ENCODE results near the gene UBE2QL1. TPM values are rescaled to one million over a fixed set of nuclear protein-coding genes. Genes with fewer than 3 reads are reported as not detected.

Gene UBE2QL1
- total RNA-seq, 1 experiment from 2014 or later = 2.6 TPM

DNA sequence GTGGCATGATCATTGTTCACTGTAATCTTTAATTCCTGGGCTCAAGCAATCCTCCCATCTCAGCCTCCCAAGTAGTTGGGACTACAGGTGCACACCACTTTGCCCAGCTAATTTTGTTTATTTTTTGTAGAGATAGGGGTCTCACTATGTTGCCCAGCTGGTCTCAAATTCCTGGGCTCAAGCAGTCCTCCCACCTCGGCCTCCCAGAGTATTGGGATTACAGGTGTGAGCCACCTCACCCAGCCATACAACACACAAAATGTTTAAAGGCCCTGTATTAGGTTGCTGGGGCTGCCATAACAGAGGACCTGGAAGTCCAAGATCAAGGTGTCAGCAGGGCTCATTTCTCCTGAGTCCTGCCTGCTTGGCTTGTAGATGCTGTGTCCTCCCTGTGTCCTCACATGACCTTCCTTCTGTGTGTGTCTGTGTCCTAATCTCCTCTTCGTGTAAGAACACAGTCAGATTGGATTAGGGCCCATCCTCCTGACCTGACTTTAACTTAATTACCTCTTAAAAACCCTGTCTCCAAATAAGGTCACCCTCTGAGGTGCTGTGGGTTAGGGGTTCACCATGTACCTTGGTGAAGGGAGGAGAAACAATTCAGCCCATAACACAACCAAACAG is 5.4 kb downstream of the UBE2QL1 start:
- DNase-seq (ENCODE audit: low spot score) = no peak
- TF ChIP-seq, protein P1, sequence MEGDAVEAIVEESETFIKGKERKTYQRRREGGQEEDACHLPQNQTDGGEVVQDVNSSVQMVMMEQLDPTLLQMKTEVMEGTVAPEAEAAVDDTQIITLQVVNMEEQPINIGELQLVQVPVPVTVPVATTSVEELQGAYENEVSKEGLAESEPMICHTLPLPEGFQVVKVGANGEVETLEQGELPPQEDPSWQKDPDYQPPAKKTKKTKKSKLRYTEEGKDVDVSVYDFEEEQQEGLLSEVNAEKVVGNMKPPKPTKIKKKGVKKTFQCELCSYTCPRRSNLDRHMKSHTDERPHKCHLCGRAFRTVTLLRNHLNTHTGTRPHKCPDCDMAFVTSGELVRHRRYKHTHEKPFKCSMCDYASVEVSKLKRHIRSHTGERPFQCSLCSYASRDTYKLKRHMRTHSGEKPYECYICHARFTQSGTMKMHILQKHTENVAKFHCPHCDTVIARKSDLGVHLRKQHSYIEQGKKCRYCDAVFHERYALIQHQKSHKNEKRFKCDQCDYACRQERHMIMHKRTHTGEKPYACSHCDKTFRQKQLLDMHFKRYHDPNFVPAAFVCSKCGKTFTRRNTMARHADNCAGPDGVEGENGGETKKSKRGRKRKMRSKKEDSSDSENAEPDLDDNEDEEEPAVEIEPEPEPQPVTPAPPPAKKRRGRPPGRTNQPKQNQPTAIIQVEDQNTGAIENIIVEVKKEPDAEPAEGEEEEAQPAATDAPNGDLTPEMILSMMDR (conservative IDR thresholded peaks at IDR 0.05; ENCODE audit: low read depth, low read length) = no peak
- H3K9me3 ChIP-seq (ENCODE audit: low read depth, low read length, poor library complexity, severe bottlenecking) = no peaks in the 10 kb centered on the region
- no peaks in the 10 kb centered on the region for H3K36me3 ChIP-seq (ENCODE audit: insufficient read depth, low read length, poor library complexity, severe bottlenecking)
- H3K4me3 ChIP-seq (ENCODE audit: low read depth, low read length, poor library complexity, severe bottlenecking) = no peak overlapping the region
- intact Hi-C loops (cut with micrococcal nuclease; ENCODE audit: unreplicated experiment) = no loop called here
- H3K4me1 ChIP-seq (ENCODE audit: insufficient read depth, low read length, poor library complexity, severe bottlenecking) = no peaks in the 10 kb centered on the region
- no TSS peak for BruUV-seq (replicated peaks)
- H3K27me3 ChIP-seq (replicated peaks; ENCODE audit: insufficient read depth, low read depth, low read length, poor library complexity) = peaks cover 36% of the 10 kb centered on the region
- ChIA-PET CTCF (no interaction called here), POLR2A (ENCODE audit: low non-redundant PET) (no interaction called here)
- no peak overlapping the region for H3K27ac ChIP-seq (ENCODE audit: low read depth, low read length, poor library complexity, severe bottlenecking)

DNA sequence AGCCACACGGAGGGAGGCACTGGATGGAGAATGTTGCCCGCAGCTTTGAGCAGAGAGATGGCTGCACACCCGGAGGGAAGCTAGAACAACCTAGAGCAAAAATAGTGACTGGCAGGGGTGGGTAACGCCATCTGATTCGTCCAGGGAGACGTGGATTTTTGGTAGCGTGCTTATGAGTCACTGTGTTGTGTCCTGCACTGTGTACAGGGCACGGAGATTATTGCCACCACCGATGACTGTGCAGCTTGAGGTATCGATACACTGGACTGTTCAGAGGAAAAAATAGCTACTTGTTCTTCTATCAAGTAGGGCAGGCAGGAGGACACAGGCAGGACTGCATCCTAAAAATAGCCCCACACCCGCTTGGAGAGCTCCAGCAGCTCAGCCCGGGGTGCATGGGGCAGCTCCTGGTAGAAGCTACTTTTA is 6.0 kb downstream of the UBE2QL1 start:
- no peak overlapping the region for H3K27ac ChIP-seq (ENCODE audit: low read depth, low read length, poor library complexity, severe bottlenecking)
- H3K27me3 ChIP-seq (replicated peaks; ENCODE audit: insufficient read depth, low read depth, low read length, poor library complexity) = peaks cover 30% of the 10 kb centered on the region
- H3K4me1 ChIP-seq (ENCODE audit: insufficient read depth, low read length, poor library complexity, severe bottlenecking) = no peaks in the 10 kb centered on the region
- H3K9me3 ChIP-seq (ENCODE audit: low read depth, low read length, poor library complexity, severe bottlenecking) = no peaks in the 10 kb centered on the region
- no peaks in the 10 kb centered on the region for H3K36me3 ChIP-seq (ENCODE audit: insufficient read depth, low read length, poor library complexity, severe bottlenecking)
- intact Hi-C loops (cut with micrococcal nuclease; ENCODE audit: unreplicated experiment) = no loop called here
- ChIA-PET CTCF (no interaction called here), POLR2A (ENCODE audit: low non-redundant PET) (no interaction called here)
- TF ChIP-seq, protein P1 (conservative IDR thresholded peaks at IDR 0.05; ENCODE audit: low read depth, low read length) = no peak
- no peak for TF ChIP-seq EZH2 (IDR thresholded peaks at IDR 0.05; ENCODE audit: borderline replicate concordance, low read depth, low read length, poor library complexity, severe bottlenecking)
- BruUV-seq (replicated peaks) = no TSS peak
- DNase-seq (ENCODE audit: low spot score) = no peak
- no peak overlapping the region for H3K4me3 ChIP-seq (ENCODE audit: low read depth, low read length, poor library complexity, severe bottlenecking)

DNA sequence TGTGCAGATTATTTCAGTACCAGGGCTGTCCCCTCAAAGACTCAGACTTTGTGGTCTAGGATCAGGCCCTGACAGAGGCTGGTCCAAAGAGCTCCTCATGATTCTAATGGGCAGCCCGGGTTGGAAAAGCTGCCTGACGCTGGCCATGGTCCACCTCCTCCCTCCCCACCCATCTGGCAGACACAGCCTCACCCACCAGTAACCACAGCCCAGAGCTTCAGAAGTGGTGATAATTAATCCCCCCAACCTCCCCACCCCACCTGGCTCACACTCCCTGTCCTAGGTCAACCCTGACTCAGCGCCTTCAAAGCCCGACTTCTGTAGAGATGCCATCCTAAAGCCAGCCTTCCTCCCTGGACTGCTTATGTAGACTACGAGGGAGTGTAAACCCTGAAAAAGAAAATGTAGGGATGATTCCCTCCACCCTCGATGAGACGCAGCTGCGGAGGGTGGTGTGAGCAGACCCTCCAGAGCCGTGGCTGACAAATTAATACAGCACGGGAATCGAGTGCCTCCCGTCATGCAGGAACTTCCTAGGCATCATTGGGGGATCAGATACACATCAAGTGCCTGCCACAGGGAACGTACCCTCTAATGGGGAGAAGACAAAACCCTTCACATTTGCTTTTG is 7.0 kb downstream of the UBE2QL1 start:
- no peak for TF ChIP-seq EZH2 (IDR thresholded peaks at IDR 0.05; ENCODE audit: borderline replicate concordance, low read depth, low read length, poor library complexity, severe bottlenecking)
- TF ChIP-seq, protein P1 (conservative IDR thresholded peaks at IDR 0.05; ENCODE audit: low read depth, low read length) = no peak
- no peak overlapping the region for H3K4me3 ChIP-seq (ENCODE audit: low read depth, low read length, poor library complexity, severe bottlenecking)
- no peak overlapping the region for H3K27ac ChIP-seq (ENCODE audit: low read depth, low read length, poor library complexity, severe bottlenecking)
- no TSS peak for BruUV-seq (replicated peaks)
- H3K4me1 ChIP-seq (ENCODE audit: insufficient read depth, low read length, poor library complexity, severe bottlenecking) = no peaks in the 10 kb centered on the region
- intact Hi-C loops (cut with micrococcal nuclease; ENCODE audit: unreplicated experiment) = no loop called here
- CTCF ChIA-PET = no interaction called here
- H3K9me3 ChIP-seq (ENCODE audit: low read depth, low read length, poor library complexity, severe bottlenecking) = no peaks in the 10 kb centered on the region
- no peak for DNase-seq (ENCODE audit: low spot score)
- no peaks in the 10 kb centered on the region for H3K36me3 ChIP-seq (ENCODE audit: insufficient read depth, low read length, poor library complexity, severe bottlenecking)
- POLR2A ChIA-PET (ENCODE audit: low non-redundant PET) = no interaction called here
- H3K27me3 ChIP-seq (replicated peaks; ENCODE audit: insufficient read depth, low read depth, low read length, poor library complexity) = peaks cover 20% of the 10 kb centered on the region
